HG03378 (cell line): ENCODE data around the gene NPLOC4.

ENCODE experiments used
- ATAC-seq: cut with Tn5 transposase; IDR thresholded peaks from one replicate; pipeline ENCODE4 v1.9.1; 2021; ENCODE audit warnings: mild to moderate bottlenecking, moderate library complexity; ENCODE audit not compliant: unreplicated experiment

NPLOC4 gene

GRCh38 chr17:81549826-81550225 is 87.1 kb downstream of the NPLOC4 start:
- ATAC-seq = no peak

- no peak for ATAC-seq
These were observed 87.8 kb downstream of the NPLOC4 start for GRCh38 chr17:81549031-81549557.

- no peak for ATAC-seq
These were observed 89.3 kb downstream of the NPLOC4 start for GRCh38 chr17:81547614-81547982.

GRCh38 chr17:81546906-81547613 is 89.9 kb downstream of the NPLOC4 start:
- no peak for ATAC-seq

GRCh38 chr17:81545160-81545949 is 91.6 kb downstream of the NPLOC4 start:
- ATAC-seq = no peak

GRCh38 chr17:81544281-81544974 is 92.5 kb downstream of the NPLOC4 start:
- no peak for ATAC-seq

- ATAC-seq = no peak
These were observed 93.2 kb downstream of the NPLOC4 start for GRCh38 chr17:81543756-81544155.

GRCh38 chr17:81543339-81543675 is 93.6 kb downstream of the NPLOC4 start:
- no peak for ATAC-seq

- no peak for ATAC-seq
These were observed 94.2 kb downstream of the NPLOC4 start for GRCh38 chr17:81542431-81543338.

- ATAC-seq = no peak
These were observed 95.8 kb downstream of the NPLOC4 start for GRCh38 chr17:81541123-81541522.

GRCh38 chr17:81540676-81541027 is 96.3 kb downstream of the NPLOC4 start:
- ATAC-seq = no peak

- no peak for ATAC-seq
These were observed 96.8 kb downstream of the NPLOC4 start for GRCh38 chr17:81539961-81540675.

- no peak for ATAC-seq
These were observed 97.4 kb downstream of the NPLOC4 start for GRCh38 chr17:81539571-81539900.

GRCh38 chr17:81538651-81539570 is 98.0 kb downstream of the NPLOC4 start:
- no peak for ATAC-seq

GRCh38 chr17:81537856-81538555 is 98.9 kb downstream of the NPLOC4 start:
- ATAC-seq = no peak

GRCh38 chr17:81537343-81537855 is 99.5 kb downstream of the NPLOC4 start:
- ATAC-seq = no peak

- no peak for ATAC-seq
These were observed 100.3 kb downstream of the NPLOC4 start for GRCh38 chr17:81536299-81537290.
